Suprapubic skin (tissue), 4 donors: ENCODE results near the gene ZNF302.
"Not testable (repeated sequence)": the region's sequence is repeated elsewhere in the genome, so short reads cannot be mapped to it uniquely, and the experiment has no call there.

Experiments
- POLR2A ChIP-seq, 2 donors: fragments of 450-650 bp; IDR thresholded peaks; one replicate each; pipeline ENCODE4 v1.6.1; 2017; ENCODE audit warnings: antibody characterized with exemption in 2 of 2, mild to moderate bottlenecking in 2 of 2, moderate library complexity in 2 of 2
- POLR2AphosphoS5 ChIP-seq, 3 donors: sonication (generic); formaldehyde crosslinking; IDR thresholded peaks; one replicate each; pipeline ENCODE4 v1.6.1; 2017; ENCODE audit warnings: antibody characterized with exemption in 3 of 3
- TF ChIP-seq, protein P1 (sequence below), 2 donors: fragments of 200-600 bp in 1 of 2; fragments of 450-650 bp in 1 of 2; sonication (generic) in 1 of 2; IDR thresholded peaks; one replicate each; pipeline ENCODE4 v1.5.1; 2016 to 2019; ENCODE audit warnings: antibody characterized with exemption in 2 of 2, mild to moderate bottlenecking in 1 of 2, moderate library complexity in 1 of 2

DNA sequence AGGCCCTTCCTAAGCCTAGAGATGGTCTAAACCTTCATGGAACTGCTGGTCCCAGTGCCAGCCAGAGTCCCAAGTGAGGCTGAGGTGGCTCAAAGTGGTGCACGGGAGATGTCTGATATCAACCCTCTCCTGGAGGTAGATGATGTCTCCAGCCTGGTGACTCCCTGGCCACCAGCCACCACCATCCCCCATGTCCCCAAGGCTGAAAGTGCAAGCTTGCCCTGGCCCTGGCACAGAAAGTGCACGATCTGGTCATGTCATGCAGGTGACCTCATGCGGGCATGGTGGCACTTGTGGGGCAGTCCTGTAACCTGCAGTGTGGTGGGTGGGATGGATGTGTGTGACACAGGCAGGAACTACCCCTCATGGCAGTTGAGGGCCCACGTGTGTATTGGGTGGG, 12.2 kb upstream of the ZNF302 start:
- TF ChIP-seq, protein P1, sequence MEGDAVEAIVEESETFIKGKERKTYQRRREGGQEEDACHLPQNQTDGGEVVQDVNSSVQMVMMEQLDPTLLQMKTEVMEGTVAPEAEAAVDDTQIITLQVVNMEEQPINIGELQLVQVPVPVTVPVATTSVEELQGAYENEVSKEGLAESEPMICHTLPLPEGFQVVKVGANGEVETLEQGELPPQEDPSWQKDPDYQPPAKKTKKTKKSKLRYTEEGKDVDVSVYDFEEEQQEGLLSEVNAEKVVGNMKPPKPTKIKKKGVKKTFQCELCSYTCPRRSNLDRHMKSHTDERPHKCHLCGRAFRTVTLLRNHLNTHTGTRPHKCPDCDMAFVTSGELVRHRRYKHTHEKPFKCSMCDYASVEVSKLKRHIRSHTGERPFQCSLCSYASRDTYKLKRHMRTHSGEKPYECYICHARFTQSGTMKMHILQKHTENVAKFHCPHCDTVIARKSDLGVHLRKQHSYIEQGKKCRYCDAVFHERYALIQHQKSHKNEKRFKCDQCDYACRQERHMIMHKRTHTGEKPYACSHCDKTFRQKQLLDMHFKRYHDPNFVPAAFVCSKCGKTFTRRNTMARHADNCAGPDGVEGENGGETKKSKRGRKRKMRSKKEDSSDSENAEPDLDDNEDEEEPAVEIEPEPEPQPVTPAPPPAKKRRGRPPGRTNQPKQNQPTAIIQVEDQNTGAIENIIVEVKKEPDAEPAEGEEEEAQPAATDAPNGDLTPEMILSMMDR (IDR thresholded peaks at IDR 0.05), result not testable (repeated sequence)
- TF ChIP-seq POLR2A, POLR2AphosphoS5 (IDR thresholded peaks at IDR 0.05): not testable (repeated sequence)
